Measurements from ENCODE around the gene CUL7. TPM values are rescaled to one million over a fixed set of nuclear protein-coding genes. Genes with fewer than 3 reads are reported as not detected.

CUL7 gene
- total RNA-seq, 1 experiment from 2014 or later, result 23.5 TPM

DNA sequence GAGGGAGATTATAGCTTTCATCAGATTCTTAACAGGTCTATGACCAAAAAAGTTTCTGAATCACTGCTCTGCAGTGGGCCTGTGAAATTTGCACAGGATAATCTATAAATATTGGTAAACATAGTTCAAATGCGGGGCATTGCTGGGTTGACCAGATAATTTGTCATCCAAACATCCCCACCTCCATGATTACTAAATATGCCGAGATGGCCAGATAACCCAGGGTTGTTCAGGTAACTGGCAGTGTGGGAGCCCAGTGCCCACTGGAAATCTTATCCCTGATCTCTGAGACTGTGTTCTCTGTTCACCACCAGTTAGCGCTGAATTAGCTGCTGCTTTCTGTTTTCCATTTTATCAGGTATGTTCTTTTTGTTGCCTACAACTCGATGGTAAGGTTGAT lies 43.9 kb upstream of the CUL7 start:
- no peak for DNase-seq
- TF ChIP-seq, protein P1, sequence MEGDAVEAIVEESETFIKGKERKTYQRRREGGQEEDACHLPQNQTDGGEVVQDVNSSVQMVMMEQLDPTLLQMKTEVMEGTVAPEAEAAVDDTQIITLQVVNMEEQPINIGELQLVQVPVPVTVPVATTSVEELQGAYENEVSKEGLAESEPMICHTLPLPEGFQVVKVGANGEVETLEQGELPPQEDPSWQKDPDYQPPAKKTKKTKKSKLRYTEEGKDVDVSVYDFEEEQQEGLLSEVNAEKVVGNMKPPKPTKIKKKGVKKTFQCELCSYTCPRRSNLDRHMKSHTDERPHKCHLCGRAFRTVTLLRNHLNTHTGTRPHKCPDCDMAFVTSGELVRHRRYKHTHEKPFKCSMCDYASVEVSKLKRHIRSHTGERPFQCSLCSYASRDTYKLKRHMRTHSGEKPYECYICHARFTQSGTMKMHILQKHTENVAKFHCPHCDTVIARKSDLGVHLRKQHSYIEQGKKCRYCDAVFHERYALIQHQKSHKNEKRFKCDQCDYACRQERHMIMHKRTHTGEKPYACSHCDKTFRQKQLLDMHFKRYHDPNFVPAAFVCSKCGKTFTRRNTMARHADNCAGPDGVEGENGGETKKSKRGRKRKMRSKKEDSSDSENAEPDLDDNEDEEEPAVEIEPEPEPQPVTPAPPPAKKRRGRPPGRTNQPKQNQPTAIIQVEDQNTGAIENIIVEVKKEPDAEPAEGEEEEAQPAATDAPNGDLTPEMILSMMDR (conservative IDR thresholded peaks at IDR 0.05), result no peak

More for the DNA sequence above, 43.9 kb upstream of the CUL7 start:
- Histone ChIP-seq H2AFZ (ENCODE audit: low read length) (no peak overlapping the region), H2BK12ac (ENCODE audit: insufficient read length, low read depth, low read length) (no peak overlapping the region), H3K14ac (ENCODE audit: insufficient read depth, low read length) (no peak overlapping the region), H2BK20ac (ENCODE audit: low read depth, low read length, poor library complexity, severe bottlenecking) (no peak overlapping the region), H4K20me1 (ENCODE audit: control insufficient read depth, insufficient read depth, insufficient read length) (no peaks in the 10 kb centered on the region), H3K79me1 (ENCODE audit: insufficient read depth, low read depth, low read length, poor library complexity, severe bottlenecking) (no peaks in the 10 kb centered on the region), H2BK15ac (ENCODE audit: low read depth, low read length) (no peak overlapping the region), H3K23ac (ENCODE audit: insufficient read length, low read depth, low read length) (no peak overlapping the region), H4K91ac (ENCODE audit: insufficient read length, low read depth, low read length) (no peak overlapping the region), H3K9me3 (ENCODE audit: control insufficient read depth, low read depth, low read length) (no peaks in the 10 kb centered on the region), H3K23me2 (ENCODE audit: insufficient read length, low read depth, low read length, poor library complexity, severe bottlenecking) (no peaks in the 10 kb centered on the region), H2AK5ac (ENCODE audit: insufficient read length, low read length) (no peak overlapping the region), H4K5ac (ENCODE audit: insufficient read length, low read depth, low read length) (no peak overlapping the region), H3K79me2 (ENCODE audit: insufficient read depth, low read length) (peaks cover 3% of the 10 kb centered on the region; the same call in 1 of the 2 replicates), H3K18ac (ENCODE audit: insufficient read length, low read depth, low read length) (no peak overlapping the region), H4K8ac (replicated peaks; ENCODE audit: insufficient read length, low read depth, low read length) (no peak overlapping the region), H3T11ph (ENCODE audit: low read length) (no peak overlapping the region), H3K27me3 (ENCODE audit: insufficient read depth, low read length) (no peaks in the 10 kb centered on the region), H3K27ac (ENCODE audit: insufficient read length, low read depth, low read length) (no peak overlapping the region), H3K9ac (ENCODE audit: extremely low read depth, insufficient read length, low read length) (no peak overlapping the region), H2BK5ac (ENCODE audit: insufficient read length, low read length) (no peak overlapping the region), H3K4me1 (ENCODE audit: insufficient read depth, low read length) (peaks cover 17% of the 10 kb centered on the region), H3K4ac (ENCODE audit: low read depth, low read length) (no peak overlapping the region), H3K56ac (ENCODE audit: insufficient read length, low read depth, low read length) (no peak overlapping the region), H3K4me2 (ENCODE audit: insufficient read depth, insufficient read length, low read length) (no peak overlapping the region), H2BK120ac (ENCODE audit: low read depth, low read length, poor library complexity, severe bottlenecking) (no peak overlapping the region)
- H3K27ac Mint-ChIP-seq, result peak overlapping the region; percentile 53 to 92 (median 75); a peak in 2 of 7 replicates
- no peaks in the 10 kb centered on the region for H3K27me3 Mint-ChIP-seq (ENCODE audit: low read depth)
- no CpG with 5 or more reads among the region's 4 CpGs for WGBS (ENCODE audit: extremely low coverage, insufficient read length, low lambda C conversion rate)
- no peak overlapping the region for H3K4me3 Mint-ChIP-seq
- H3K4me1 Mint-ChIP-seq, result peaks cover 45 to 51% of the 10 kb centered on the region in 2 experiments
- H3K9me3 Mint-ChIP-seq, result no peaks in the 10 kb centered on the region
- no peaks in the 10 kb centered on the region for H3K36me3 Mint-ChIP-seq (ENCODE audit: insufficient read depth in 1 of 3, low read depth in 3 of 3)

Measured in H9 (cell line).